ENCODE results near the gene S100P.

DNA sequence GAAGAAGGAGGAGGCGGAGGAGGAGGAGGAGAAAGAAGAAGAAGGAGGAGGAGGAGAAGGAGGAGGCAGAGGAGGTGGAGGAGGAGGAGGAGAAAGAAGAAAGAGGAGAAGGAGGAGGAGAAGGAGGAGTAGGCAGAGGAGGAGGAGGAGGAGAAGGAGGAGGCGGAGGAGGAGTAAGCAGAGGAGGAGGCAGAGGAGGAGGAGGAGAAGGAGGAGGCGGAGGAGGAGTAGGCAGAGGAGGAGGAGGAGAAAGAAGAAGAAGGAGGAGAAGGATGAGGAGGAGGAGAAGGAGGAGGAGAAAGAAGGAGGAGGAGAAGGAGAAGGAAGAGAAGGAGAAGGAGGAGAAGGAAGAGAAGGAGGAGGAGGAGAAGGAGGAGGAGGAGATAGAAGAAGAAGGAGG, 33.2 kb upstream of the S100P start:
- TF ChIP-seq TAF1 (IDR thresholded peaks at IDR 0.05; ENCODE audit: borderline replicate concordance, low read depth, low read length) (no peak), POLR2A (IDR thresholded peaks at IDR 0.05; ENCODE audit: low read depth, low read length) (no peak), POLR2AphosphoS5 (IDR thresholded peaks at IDR 0.05; ENCODE audit: low read depth, low read length) (no peak)

Measured in GM12892 (cell line).